Endothelial cell (in vitro differentiated cells): ENCODE measurements around the gene NFIB. TPM values are rescaled to one million over a fixed set of nuclear protein-coding genes. Genes with fewer than 3 reads are reported as not detected.
A peak's percentile ranks its signal among the peaks of the same experiment; 100 is the strongest.

ENCODE experiments used
- DNase-seq: peaks from one replicate; pipeline ENCODE4 v3.0.0; 2021; ENCODE audit warnings: low spot score
- H3K27ac Mint-ChIP-seq: one replicate; pipeline ENCODE4 v1.8.0; 2021; ENCODE audit warnings: mixed read lengths, inconsistent platforms; ENCODE audit not compliant: unreplicated experiment
- H3K27me3 Mint-ChIP-seq: one replicate; pipeline ENCODE4 v1.8.0; 2021; ENCODE audit warnings: mild to moderate bottlenecking, moderate library complexity, mixed read lengths, inconsistent platforms; ENCODE audit not compliant: unreplicated experiment
- H3K36me3 Mint-ChIP-seq: one replicate; pipeline ENCODE4 v1.8.0; 2021; ENCODE audit warnings: mild to moderate bottlenecking, low read depth, mixed read lengths, inconsistent platforms; ENCODE audit not compliant: unreplicated experiment
- H3K4me1 Mint-ChIP-seq: one replicate; pipeline ENCODE4 v1.8.0; 2021; ENCODE audit warnings: mild to moderate bottlenecking, mixed read lengths, inconsistent platforms; ENCODE audit not compliant: unreplicated experiment
- H3K4me3 Mint-ChIP-seq: one replicate; pipeline ENCODE4 v1.8.0; 2021; ENCODE audit warnings: mild to moderate bottlenecking, mixed read lengths, inconsistent platforms; ENCODE audit not compliant: unreplicated experiment
- H3K9me3 Mint-ChIP-seq: one replicate; pipeline ENCODE4 v1.8.0; 2021; ENCODE audit warnings: mixed read lengths, inconsistent platforms; ENCODE audit not compliant: unreplicated experiment
- CTCF ChIP-seq: fragments of 200-600 bp; sonication (generic); IDR thresholded peaks from one replicate; pipeline ENCODE4 v1.5.0; 2021; ENCODE audit warnings: antibody characterized with exemption; ENCODE audit not compliant: unreplicated experiment
- total RNA-seq: library from RNA; stranded (reverse); fragmentation: NEBNext Ultra II Directional; extraction: Animal tissue kit (Norgen Biotek cat#: 25700); gene quantifications from one replicate; pipeline ENCODE4 v1.2.1, GENCODE V29; 2021; ENCODE audit not compliant: unreplicated experiment

NFIB gene
- total RNA-seq, 1 donor from 2014 or later, result 120 TPM

- Mint-ChIP-seq H3K9me3 (no peaks in the 10 kb centered on the region), H3K4me1 (peaks cover 84% of the 10 kb centered on the region), H3K27me3 (peaks cover 15% of the 10 kb centered on the region), H3K4me3 (no peak overlapping the region), H3K36me3 (peaks cover 10% of the 10 kb centered on the region), H3K27ac (peak overlapping the region; percentile 37)
- DNase-seq, result no peak
- TF ChIP-seq CTCF, result no peak
These were observed 71.7 kb downstream of the NFIB start for GRCh38 chr9:14242150-14242805.

- no peak for TF ChIP-seq CTCF
- no peak overlapping the region for H3K4me3 Mint-ChIP-seq
- peak overlapping the region; percentile 100 for H3K27ac Mint-ChIP-seq
- peaks cover 13% of the 10 kb centered on the region for H3K27me3 Mint-ChIP-seq
- no peaks in the 10 kb centered on the region for H3K9me3 Mint-ChIP-seq
- DNase-seq, result no peak
- H3K4me1 Mint-ChIP-seq, result peaks cover 86% of the 10 kb centered on the region
- peaks cover 10% of the 10 kb centered on the region for H3K36me3 Mint-ChIP-seq
These were observed 73.4 kb downstream of the NFIB start for GRCh38 chr9:14240537-14240936.

GRCh38 chr9:14238518-14238917 lies 75.4 kb downstream of the NFIB start:
- H3K4me3 Mint-ChIP-seq, result peak overlapping the region; percentile 74

GRCh38 chr9:14238079-14238478 lies 75.9 kb downstream of the NFIB start:
- peaks cover 79% of the 10 kb centered on the region for H3K4me1 Mint-ChIP-seq
- H3K27me3 Mint-ChIP-seq, result peaks cover 9% of the 10 kb centered on the region
- H3K36me3 Mint-ChIP-seq, result peaks cover 13% of the 10 kb centered on the region
- peak overlapping the region; percentile 100 for H3K27ac Mint-ChIP-seq
- DNase-seq, result peak; percentile 38
- H3K4me3 Mint-ChIP-seq, result peak overlapping the region; percentile 74
- no peaks in the 10 kb centered on the region for H3K9me3 Mint-ChIP-seq
- no peak for TF ChIP-seq CTCF

More at GRCh38 chr9:14238518-14238917, 75.4 kb downstream of the NFIB start:
- Mint-ChIP-seq H3K9me3 (no peaks in the 10 kb centered on the region), H3K27ac (peak overlapping the region; percentile 100), H3K4me1 (peaks cover 83% of the 10 kb centered on the region), H3K27me3 (peaks cover 9% of the 10 kb centered on the region), H3K36me3 (peaks cover 13% of the 10 kb centered on the region)
- TF ChIP-seq CTCF, result no peak
- peak; percentile 46 for DNase-seq

GRCh38 chr9:14236591-14236990 lies 77.3 kb downstream of the NFIB start:
- Mint-ChIP-seq H3K36me3 (peaks cover 13% of the 10 kb centered on the region), H3K27ac (peak overlapping the region; percentile 100), H3K4me3 (peak overlapping the region; percentile 25), H3K27me3 (peaks cover 9% of the 10 kb centered on the region), H3K4me1 (peaks cover 73% of the 10 kb centered on the region), H3K9me3 (no peaks in the 10 kb centered on the region)
- TF ChIP-seq CTCF, result no peak
- DNase-seq, result no peak
